Glutamatergic neuron (in vitro differentiated cells): Measurements from ENCODE around the gene SRSF2. TPM values are rescaled to one million over a fixed set of nuclear protein-coding genes. Genes with fewer than 3 reads are reported as not detected.
A peak's percentile ranks its signal among the peaks of the same experiment; 100 is the strongest.

Experiments
- DNase-seq: peaks from one replicate; pipeline ENCODE4 v3.0.0; 2022
- H3K27ac Mint-ChIP-seq: one replicate; pipeline ENCODE4 v1.8.0; 2020; ENCODE audit warnings: mild to moderate bottlenecking, mixed read lengths, inconsistent platforms; ENCODE audit not compliant: unreplicated experiment
- H3K27me3 Mint-ChIP-seq: one replicate; pipeline ENCODE4 v1.8.0; 2020; ENCODE audit warnings: mild to moderate bottlenecking, moderate library complexity, mixed read lengths, inconsistent platforms; ENCODE audit not compliant: unreplicated experiment
- H3K36me3 Mint-ChIP-seq: one replicate; pipeline ENCODE4 v1.8.0; 2020; ENCODE audit warnings: mild to moderate bottlenecking, mixed read lengths, inconsistent platforms; ENCODE audit not compliant: unreplicated experiment
- H3K4me1 Mint-ChIP-seq: one replicate; pipeline ENCODE4 v1.8.0; 2020; ENCODE audit warnings: mild to moderate bottlenecking, low read depth, mixed read lengths, inconsistent platforms; ENCODE audit not compliant: unreplicated experiment
- H3K4me3 Mint-ChIP-seq: one replicate; pipeline ENCODE4 v1.8.0; 2020; ENCODE audit warnings: mild to moderate bottlenecking, mixed read lengths, inconsistent platforms; ENCODE audit not compliant: unreplicated experiment
- H3K9me3 Mint-ChIP-seq: one replicate; pipeline ENCODE4 v1.8.0; 2020; ENCODE audit warnings: mild to moderate bottlenecking, moderate library complexity, mixed read lengths, inconsistent platforms; ENCODE audit not compliant: unreplicated experiment
- total RNA-seq: library from RNA; stranded (reverse); fragmentation: NEBNext Ultra II Directional; extraction: Animal tissue kit (Norgen Biotek cat#: 25700); gene quantifications from one replicate; pipeline ENCODE4 v1.2.1, GENCODE V29; 2021; ENCODE audit not compliant: unreplicated experiment
- TF ChIP-seq, protein P1 (sequence below): fragments of 200-600 bp; sonication (generic); IDR thresholded peaks from one replicate; pipeline ENCODE4 v1.5.0; 2021; ENCODE audit not compliant: partially characterized antibody, unreplicated experiment

The SRSF2 gene
- total RNA-seq, 1 donor from 2014 or later: 188 TPM

DNA sequence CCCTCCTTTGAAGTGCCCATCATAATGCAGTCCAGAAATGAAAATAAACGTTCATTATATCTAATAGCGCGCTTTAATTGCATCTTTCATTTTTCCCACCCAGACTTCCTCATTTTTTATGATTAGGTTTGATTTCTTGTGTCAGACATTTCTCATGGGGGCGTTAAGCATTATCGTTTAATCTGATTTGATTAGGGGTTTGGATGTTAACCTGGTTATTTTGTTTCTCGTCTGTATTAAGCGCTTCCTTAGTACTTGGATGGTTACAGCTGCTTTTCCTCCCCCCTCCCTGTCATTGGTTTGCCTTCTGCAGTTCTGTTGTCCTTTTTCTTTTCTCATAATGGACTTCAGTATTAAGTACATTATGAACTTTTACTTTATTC lies 1.3 kb upstream of the SRSF2 start:
- DNase-seq: no peak
- TF ChIP-seq, protein P1, sequence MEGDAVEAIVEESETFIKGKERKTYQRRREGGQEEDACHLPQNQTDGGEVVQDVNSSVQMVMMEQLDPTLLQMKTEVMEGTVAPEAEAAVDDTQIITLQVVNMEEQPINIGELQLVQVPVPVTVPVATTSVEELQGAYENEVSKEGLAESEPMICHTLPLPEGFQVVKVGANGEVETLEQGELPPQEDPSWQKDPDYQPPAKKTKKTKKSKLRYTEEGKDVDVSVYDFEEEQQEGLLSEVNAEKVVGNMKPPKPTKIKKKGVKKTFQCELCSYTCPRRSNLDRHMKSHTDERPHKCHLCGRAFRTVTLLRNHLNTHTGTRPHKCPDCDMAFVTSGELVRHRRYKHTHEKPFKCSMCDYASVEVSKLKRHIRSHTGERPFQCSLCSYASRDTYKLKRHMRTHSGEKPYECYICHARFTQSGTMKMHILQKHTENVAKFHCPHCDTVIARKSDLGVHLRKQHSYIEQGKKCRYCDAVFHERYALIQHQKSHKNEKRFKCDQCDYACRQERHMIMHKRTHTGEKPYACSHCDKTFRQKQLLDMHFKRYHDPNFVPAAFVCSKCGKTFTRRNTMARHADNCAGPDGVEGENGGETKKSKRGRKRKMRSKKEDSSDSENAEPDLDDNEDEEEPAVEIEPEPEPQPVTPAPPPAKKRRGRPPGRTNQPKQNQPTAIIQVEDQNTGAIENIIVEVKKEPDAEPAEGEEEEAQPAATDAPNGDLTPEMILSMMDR: no peak
- peaks cover 17% of the 10 kb centered on the region for H3K4me1 Mint-ChIP-seq
- H3K9me3 Mint-ChIP-seq: peaks cover 10% of the 10 kb centered on the region
- H3K27ac Mint-ChIP-seq: peak overlapping the region; percentile 99
- H3K4me3 Mint-ChIP-seq: peak overlapping the region; percentile 90
- H3K36me3 Mint-ChIP-seq: no peaks in the 10 kb centered on the region
- H3K27me3 Mint-ChIP-seq: peaks cover 13% of the 10 kb centered on the region

DNA sequence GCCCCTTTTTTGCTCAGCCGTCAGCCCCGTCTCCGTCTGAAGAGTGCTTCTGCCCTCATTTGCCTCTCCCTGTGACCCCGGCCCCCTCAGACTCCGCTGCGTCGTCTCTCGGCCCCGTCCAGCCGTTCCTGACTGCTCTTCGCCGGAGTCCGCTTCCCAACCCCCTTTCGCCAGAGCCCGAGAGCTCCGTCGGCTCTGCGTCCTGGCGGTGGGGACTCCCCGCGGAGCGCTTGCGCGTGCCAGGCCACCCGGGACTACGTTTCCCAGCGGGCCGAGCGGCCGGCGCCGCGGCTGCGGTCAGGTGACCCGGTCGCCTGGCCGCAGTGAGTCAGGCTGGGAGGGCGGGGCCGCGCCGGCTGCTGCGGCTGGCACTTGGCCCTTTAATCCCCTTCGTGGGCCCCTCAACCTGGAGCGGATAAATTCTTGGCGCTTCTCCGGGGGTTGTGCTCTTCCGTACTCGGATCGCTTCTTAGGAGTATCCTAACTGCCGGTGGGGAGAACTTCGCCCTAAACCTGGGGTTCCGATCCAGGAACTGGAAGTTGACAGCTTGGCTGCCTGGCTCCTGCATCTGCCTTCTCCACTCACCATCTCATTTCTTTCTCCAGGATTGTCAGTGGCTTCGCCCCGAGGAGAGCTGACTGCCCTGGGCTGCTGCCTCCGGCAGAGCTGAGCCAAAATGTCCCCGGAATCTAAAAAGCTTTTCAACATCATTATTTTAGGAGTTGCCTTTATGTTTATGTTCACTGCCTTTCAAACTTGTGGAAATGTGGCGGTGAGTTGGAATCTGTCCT lies 741 bp upstream of the SRSF2 start, which contains the start of gene MFSD11:
MFSD11 (plus strand) TSS at position 444 of the 792 bp plus-strand sequence; CDS start at position 678, 234 bp downstream.
- peak; percentile 94 for DNase-seq
- peaks cover 13% of the 10 kb centered on the region for H3K27me3 Mint-ChIP-seq
- TF ChIP-seq, protein P1: no peak
- H3K9me3 Mint-ChIP-seq: peaks cover 10% of the 10 kb centered on the region
- peaks cover 20% of the 10 kb centered on the region for H3K4me1 Mint-ChIP-seq
- H3K4me3 Mint-ChIP-seq: peak within 1 kb of the TSS; percentile 90
- H3K27ac Mint-ChIP-seq: peak within 1 kb of the TSS; percentile 99
- no peaks in the 10 kb centered on the region for H3K36me3 Mint-ChIP-seq

DNA sequence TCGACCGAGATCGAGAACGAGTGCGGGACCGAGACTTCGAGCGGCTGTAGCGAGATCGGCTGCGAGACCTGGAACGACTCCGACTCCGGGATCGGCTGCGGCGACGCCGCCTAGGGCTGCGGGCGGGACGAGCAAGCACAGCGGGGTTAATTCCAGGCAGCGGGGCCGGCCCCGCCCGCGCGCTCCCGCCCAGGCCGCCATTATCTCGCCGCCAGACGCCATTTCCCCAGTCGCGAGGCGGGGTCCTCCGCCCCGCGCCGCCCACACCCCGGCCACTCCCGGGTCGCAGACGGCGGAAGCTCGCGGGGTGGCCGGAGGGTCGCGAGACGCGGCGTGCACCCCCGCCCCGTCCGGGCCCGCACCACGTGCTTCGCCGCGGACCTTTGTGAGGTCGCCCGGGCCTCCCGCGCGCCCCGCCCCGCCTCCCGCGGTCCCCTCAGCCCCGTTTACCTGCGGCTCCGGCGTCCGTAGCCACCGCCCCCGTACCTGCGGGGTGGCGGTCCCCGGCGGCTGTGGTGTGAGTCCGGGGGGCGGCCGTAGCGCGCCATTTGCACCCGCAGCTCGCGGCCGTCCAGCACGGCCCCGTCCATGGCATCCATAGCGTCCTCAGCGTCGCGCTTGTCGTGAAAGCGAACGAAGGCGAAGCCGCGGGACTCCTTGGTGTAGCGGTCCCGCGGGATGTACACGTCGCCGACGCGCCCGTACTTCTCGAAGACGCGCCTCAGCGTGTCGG lies 616 bp downstream of the SRSF2 start:
- peak; percentile 86 for DNase-seq
- H3K9me3 Mint-ChIP-seq: peaks cover 10% of the 10 kb centered on the region
- peaks cover 19% of the 10 kb centered on the region for H3K4me1 Mint-ChIP-seq
- H3K27me3 Mint-ChIP-seq: peaks cover 13% of the 10 kb centered on the region
- H3K4me3 Mint-ChIP-seq: peak overlapping the region; percentile 97
- TF ChIP-seq, protein P1: no peak
- H3K36me3 Mint-ChIP-seq: no peaks in the 10 kb centered on the region
- peak overlapping the region; percentile 94 for H3K27ac Mint-ChIP-seq

DNA sequence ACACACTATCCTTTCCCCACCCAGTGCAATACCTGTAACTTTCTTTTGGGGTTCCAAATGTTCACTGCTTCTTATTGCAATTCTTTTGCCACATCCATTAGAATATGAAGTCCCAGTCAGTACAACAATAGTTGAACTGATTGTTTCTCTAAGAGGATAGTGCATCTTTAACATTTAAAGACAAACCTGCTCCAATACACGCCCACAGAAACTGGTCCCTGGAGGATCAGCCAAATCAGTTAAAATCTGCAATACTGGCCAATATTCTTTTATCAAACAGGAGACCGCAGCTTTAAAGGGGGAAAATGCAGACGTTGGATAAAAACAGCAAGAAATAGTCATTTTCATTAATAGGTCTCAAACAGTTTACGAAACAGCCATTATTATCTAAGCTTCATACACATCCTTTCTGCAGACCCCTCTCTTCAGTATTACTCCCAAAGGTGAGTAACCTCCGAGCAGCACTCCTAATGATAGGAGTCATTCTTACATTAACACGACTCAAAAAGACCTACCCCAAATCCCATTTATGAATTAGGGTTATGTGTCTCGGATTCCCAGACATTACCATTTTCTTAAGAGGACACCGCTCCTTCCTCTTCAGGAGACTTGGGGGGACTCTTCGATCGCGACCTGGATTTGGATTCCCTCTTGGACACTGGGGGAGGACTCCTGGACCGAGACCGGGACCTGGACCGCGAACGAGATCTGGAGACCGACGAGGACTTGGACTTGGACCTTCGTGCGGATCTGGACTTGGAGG lies 1.4 kb downstream of the SRSF2 start:
- no peak for DNase-seq
- H3K4me3 Mint-ChIP-seq: peak overlapping the region; percentile 97
- peaks cover 13% of the 10 kb centered on the region for H3K27me3 Mint-ChIP-seq
- peak overlapping the region; percentile 94 for H3K27ac Mint-ChIP-seq
- TF ChIP-seq, protein P1: no peak
- H3K36me3 Mint-ChIP-seq: no peaks in the 10 kb centered on the region
- peaks cover 19% of the 10 kb centered on the region for H3K4me1 Mint-ChIP-seq
- peaks cover 10% of the 10 kb centered on the region for H3K9me3 Mint-ChIP-seq
